Activated CD8-positive, alpha-beta memory T cell treated with anti-CD3 and anti-CD28 coated beads, Interleukin-2, amount 50 U/mL, for 24 hours (primary cell): Measurements from ENCODE around the gene DDX24.
A peak's percentile ranks its signal among the peaks of the same experiment; 100 is the strongest.

Source experiments
- DNase-seq: peaks from one replicate; pipeline ENCODE4 v3.0.0-alpha.2; 2020; ENCODE audit errors: extremely low read depth

The DDX24 gene

DNA sequence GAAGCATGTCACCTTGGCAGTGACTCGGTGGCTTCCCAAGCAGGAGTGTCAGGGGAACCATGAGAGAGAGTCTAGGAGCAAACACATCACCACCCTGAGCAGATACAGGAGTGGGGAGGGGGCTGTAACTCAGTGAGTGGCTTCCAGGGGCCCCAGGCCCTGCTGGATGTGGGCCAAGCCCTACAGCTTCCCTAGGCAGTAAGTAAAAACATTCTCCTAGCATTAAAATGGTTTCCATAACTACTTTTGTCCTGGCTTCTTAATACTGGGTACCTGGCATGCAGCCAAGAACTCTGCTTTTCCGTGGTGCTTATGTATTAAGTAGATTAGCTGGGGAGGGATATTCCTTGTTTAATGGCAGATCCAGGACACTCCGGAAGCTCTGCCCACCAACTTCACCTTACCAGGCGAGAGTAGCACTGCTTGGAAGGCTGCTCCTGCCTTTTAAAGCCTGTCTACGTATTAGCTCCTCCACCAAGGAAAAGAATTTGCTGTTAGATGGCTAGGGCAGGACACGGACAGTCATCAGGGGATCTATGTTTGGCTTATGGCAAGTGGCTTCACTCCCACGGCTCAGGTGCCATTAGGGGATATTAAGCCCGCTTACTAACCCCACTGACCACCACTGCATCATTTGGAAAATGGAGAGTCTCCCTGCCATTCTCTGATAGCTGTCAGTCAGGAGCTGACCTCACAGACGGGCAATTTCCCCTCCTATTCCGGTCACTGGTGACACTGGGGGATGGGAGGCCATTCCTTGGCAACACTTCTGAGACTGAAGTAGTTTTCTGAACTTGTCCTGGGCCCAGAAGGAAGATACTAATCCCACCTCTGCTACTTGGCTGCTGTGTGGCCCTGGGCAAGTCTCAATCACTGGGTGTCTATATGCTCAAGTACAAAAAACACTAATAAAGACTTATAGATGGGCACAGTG is 32.0 kb downstream of the DDX24 start:
- DNase-seq, result no peak

- DNase-seq, result no peak
Observed at GRCh38 chr14:94047581-94047980, 33.4 kb downstream of the DDX24 start.

DNA sequence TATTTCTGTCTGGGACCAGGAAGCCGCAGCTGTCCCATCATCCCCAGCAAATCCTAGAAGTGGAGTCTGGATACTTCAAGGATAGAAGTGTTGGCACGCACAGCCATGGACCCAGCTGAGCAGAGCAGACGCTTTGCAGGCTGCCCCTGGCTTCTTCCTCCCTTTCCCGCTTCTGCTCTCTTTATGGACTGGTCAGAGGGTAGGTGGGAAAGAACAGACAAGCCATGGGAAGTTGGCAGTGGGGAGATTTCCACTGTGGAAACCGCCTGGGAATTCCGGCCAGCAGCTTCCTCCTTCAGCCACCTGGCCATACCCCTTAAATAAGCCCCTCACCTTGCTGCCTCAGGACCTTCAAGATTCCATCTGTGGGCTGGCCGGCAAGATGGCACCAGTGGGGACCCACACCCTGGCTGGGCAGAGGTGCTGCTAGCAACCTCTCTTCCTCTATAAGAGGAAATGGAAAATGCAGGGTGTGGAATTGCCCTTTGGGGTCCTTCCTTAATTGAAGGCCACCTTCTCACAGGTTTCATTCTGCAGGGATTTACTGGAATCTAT is 34.2 kb downstream of the DDX24 start:
- no peak for DNase-seq

DNA sequence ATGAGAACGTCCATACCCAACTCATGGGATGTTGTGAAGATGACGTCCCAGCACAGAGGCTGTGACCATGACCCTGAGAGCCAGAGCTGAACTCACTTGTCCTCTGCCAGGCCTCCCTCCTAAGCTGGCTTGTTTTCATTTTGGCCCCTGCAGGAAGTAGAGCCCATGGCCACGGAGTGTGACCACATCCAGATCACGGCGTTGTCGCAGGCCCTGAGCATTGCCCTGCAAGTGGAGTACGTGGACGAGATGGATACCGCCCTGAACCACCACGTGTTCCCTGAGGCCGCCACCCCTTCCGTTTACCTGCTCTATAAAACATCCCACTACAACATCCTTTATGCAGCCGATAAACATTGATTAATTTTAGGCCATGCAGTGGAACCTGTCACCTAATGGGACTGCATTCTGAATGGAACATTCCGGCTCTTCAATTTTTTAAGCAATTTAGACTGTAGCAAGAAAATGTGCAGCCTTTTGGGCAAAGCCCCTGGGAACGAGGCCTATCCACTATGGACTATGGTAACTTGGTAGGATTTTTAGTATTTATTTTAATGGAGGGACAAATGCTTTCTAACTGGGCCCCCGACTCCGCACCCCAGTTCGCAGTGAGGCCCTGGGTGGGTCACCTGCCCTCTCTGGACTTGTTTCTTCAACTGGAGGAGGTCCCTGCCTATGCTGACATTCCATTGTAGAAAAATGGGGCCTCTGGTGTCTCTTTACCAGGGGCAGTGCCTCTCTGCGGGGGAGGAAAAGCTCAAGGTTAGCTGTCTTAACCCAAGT is 35.2 kb downstream of the DDX24 start:
- DNase-seq, result no peak

GRCh38 chr14:94045101-94045500 is 35.9 kb downstream of the DDX24 start:
- no peak for DNase-seq

GRCh38 chr14:94044476-94045091 is 36.4 kb downstream of the DDX24 start:
- no peak for DNase-seq

DNA sequence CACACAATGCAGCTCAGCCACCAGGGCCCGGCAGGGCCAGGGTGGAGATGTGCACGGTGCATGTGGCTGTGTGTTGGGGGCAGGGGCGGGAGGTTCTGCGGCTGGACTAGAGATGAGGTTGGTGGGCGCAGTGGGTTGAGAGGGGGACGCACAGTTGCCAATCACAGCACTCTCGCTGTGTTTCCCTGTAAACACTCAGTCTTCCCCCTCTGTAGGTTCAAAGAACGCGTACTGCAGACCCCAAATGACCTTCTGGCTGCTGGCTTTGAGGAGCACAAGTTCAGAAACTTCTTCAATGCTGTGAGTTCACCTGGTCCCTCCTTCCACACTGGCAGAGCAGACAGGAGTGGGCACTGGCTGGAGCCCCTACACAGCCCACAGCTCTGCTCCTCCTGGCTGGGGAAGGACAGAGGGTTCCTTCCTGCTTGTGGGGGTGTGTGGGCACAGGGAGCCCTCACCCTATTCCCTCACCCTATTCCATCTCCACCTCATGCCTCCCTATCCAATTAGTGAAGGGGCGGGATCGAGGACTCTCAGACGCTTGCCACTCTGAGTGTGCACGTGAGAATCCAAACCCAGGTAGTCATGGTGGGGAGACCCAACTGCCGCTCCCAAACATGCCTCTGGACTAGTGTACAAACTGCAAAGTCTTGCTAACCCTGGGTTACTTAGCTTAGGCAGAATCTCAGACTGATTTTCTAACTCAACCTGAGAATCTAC is 37.1 kb downstream of the DDX24 start:
- no peak for DNase-seq

GRCh38 chr14:94043111-94043755 is 37.8 kb downstream of the DDX24 start:
- DNase-seq, result no peak

GRCh38 chr14:94042433-94043091 is 38.4 kb downstream of the DDX24 start:
- no peak for DNase-seq

- DNase-seq, result no peak
Observed at GRCh38 chr14:94041551-94042346, 39.3 kb downstream of the DDX24 start.

- DNase-seq, result no peak
Observed at GRCh38 chr14:94040796-94041195, 40.2 kb downstream of the DDX24 start.

- no peak for DNase-seq
Observed at GRCh38 chr14:94040247-94040646, 40.8 kb downstream of the DDX24 start.

GRCh38 chr14:94038921-94039629 is 41.9 kb downstream of the DDX24 start:
- DNase-seq, result no peak

- DNase-seq, result no peak
Observed at GRCh38 chr14:94038510-94038909, 42.5 kb downstream of the DDX24 start.

DNA sequence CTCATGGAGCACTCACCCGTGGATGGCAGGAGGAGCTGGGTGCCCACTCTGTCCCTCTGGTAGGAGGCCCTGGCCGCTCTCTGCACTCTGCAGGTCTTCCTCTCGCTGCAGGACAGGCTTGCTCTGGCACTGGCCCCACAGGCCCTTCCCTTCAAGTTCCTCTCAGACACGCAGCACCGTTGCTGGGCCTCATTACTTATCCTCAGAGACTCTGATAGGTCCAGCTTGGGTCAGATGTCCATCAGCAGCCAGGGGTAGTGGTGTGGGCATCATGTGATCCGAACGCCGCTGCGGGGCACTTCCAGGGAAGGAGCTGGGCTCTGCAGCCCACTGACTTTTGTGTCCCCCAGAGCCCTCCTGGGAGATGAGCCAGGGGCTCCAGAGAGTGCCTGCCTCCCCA is 43.0 kb downstream of the DDX24 start:
- no peak for DNase-seq

DNA sequence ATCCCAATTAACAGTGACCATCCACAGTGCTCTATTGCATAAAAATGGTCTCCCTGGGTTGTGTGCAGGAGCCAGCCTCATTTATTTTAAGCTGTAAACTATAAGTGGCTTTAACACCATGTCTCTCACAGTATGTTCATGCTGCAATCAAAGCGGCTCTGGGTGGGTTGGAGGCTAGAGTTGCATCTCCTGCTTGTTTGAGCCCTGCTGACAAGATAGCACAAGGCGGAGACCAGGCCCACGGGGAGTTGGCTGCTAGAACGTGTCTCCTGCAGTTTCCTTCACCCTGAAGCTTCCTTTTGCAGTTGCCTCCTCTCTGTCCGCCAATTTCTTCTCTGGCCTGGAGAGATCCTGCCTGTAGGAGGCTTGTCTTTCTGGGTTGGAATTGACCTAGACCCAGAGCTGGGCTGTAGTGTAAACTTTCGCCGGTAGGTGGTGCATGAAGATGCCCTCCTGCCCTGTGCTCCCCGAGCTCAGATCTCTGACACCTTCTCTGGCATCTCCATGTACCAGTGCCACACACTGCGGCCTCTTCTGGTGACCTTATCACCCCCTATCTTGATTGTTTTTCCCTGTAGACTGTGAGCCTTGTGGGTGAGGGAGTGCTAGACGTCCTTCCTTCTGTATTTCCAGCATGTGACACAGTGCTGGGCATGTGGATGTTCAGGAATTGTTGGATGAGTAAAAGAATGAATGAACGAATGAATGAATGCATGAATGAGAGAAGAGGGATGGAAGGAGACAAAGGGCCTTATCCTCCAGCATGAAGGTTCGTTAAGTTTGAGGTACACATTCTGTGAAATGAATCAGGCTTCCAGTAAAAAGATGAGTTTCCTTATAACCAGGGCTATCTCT is 44.5 kb downstream of the DDX24 start:
- DNase-seq, result peak; percentile 58

GRCh38 chr14:94034886-94035285 is 46.1 kb downstream of the DDX24 start:
- no peak for DNase-seq

DNA sequence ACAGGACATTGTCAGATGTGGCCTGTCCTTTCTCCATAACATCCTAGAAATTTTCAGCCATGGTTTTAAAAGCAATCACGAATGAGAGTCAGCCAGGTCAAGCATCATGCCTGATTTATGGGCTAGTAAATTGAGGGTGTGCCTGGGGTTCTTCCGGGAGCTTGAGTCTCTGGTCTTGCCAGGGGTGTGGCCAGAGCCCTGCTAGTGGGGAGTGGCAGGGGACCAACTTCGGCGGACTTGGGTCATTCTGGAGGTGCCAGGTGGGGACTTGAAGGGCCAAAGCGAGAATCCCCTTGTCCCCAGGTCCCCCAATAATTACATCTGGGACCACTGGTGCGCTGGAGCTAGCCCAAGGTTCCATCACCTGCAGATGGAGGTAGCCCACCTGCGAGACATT is 49.1 kb downstream of the DDX24 start:
- no peak for DNase-seq
